Measurements from ENCODE around the gene SMURF1.

Gene SMURF1

DNA sequence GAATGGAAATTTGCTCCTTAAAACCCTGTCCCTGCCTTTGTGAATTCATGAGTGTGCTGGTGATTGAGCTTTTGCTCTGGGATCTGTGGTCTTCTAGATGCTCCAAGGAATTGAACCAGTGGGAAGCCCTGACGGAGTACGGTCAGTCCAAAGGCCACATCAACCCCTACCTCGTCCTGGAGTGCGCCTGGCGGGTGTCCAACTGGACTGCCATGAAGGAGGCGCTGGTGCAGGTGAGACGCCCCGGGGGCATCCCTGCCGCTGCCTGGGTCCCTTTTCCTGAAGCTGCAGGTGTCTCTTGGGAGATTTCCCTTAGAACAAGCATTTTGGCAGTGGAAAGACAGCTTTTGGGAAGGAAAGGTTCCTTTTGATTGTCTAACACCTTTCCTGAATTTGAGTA, 165.2 kb downstream of the SMURF1 start:
- no peak for DNase-seq

All from midbrain (tissue), 1 donor.